BE2C (cell line): ENCODE measurements around the gene EDNRA.

Source experiments
- DNase-seq: peaks from one replicate; pipeline ENCODE4 v3.0.0-alpha.2; 2020
- H3K27me3 ChIP-seq: fragments of 250-450 bp; sonication (Bioruptor Pico); 2 replicates; pipeline ENCODE4 v1.5.1; 2020; ENCODE audit warnings: mild to moderate bottlenecking
- H3K36me3 ChIP-seq: fragments of 250-450 bp; sonication (Bioruptor Pico); 2 replicates; pipeline ENCODE4 v1.5.1; 2020; ENCODE audit warnings: mild to moderate bottlenecking
- H3K4me1 ChIP-seq: fragments of 250-450 bp; sonication (Bioruptor Pico); 2 replicates; pipeline ENCODE4 v1.5.1; 2020
- H3K4me3 ChIP-seq: 2 replicates; pipeline ENCODE4 v1.5.1; 2011; ENCODE audit warnings: low read depth, low read length
- H3K9me3 ChIP-seq: fragments of 250-450 bp; sonication (Bioruptor Pico); 2 replicates; pipeline ENCODE4 v1.5.1; 2020
- CTCF ChIP-seq: IDR thresholded peaks from 2 replicates; pipeline ENCODE4 v1.5.1; 2012; ENCODE audit warnings: mild to moderate bottlenecking, low read depth, low read length

EDNRA gene

GRCh38 chr4:147567276-147567675 lies 86.4 kb downstream of the EDNRA start:
- TF ChIP-seq CTCF, result no peak
- Histone ChIP-seq H3K36me3 (no peaks in the 10 kb centered on the region), H3K4me3 (no peak overlapping the region), H3K9me3 (0 out of 2 replicates have a peak, but pooled peaks cover 4% of the 10 kb centered on the region), H3K27me3 (no peaks in the 10 kb centered on the region), H3K4me1 (peaks cover 9% of the 10 kb centered on the region)
- DNase-seq, result no peak

- no peak overlapping the region for H3K4me3 ChIP-seq
- no peaks in the 10 kb centered on the region for H3K27me3 ChIP-seq
- TF ChIP-seq CTCF, result peak; percentile 30; the same call in 1 of the 2 replicates
- H3K9me3 ChIP-seq, result no peaks in the 10 kb centered on the region
- no peaks in the 10 kb centered on the region for H3K36me3 ChIP-seq
- DNase-seq, result no peak
- H3K4me1 ChIP-seq, result peaks cover 9% of the 10 kb centered on the region
Observed at GRCh38 chr4:147570616-147571015, 89.7 kb downstream of the EDNRA start.

- no peak for DNase-seq
- H3K9me3 ChIP-seq, result no peaks in the 10 kb centered on the region
- TF ChIP-seq CTCF, result no peak
Observed at GRCh38 chr4:147571036-147571770, 90.3 kb downstream of the EDNRA start.

GRCh38 chr4:147576084-147576483 lies 95.2 kb downstream of the EDNRA start:
- H3K27me3 ChIP-seq, result no peaks in the 10 kb centered on the region
- H3K4me3 ChIP-seq, result no peak overlapping the region
- no peak for TF ChIP-seq CTCF
- no peaks in the 10 kb centered on the region for H3K9me3 ChIP-seq
- H3K4me1 ChIP-seq, result no peaks in the 10 kb centered on the region
- no peaks in the 10 kb centered on the region for H3K36me3 ChIP-seq
- no peak for DNase-seq

More at GRCh38 chr4:147571036-147571770, 90.3 kb downstream of the EDNRA start:
- H3K4me1 ChIP-seq, result peaks cover 9% of the 10 kb centered on the region
- H3K36me3 ChIP-seq, result no peaks in the 10 kb centered on the region
- no peaks in the 10 kb centered on the region for H3K27me3 ChIP-seq
- no peak overlapping the region for H3K4me3 ChIP-seq

- no peak for TF ChIP-seq CTCF
- Histone ChIP-seq H3K27me3 (no peaks in the 10 kb centered on the region), H3K36me3 (no peaks in the 10 kb centered on the region), H3K9me3 (no peaks in the 10 kb centered on the region), H3K4me3 (no peak overlapping the region), H3K4me1 (no peaks in the 10 kb centered on the region)
- no peak for DNase-seq
Observed at GRCh38 chr4:147578051-147578476, 97.2 kb downstream of the EDNRA start.

GRCh38 chr4:147578593-147578992 lies 97.7 kb downstream of the EDNRA start:
- Histone ChIP-seq H3K36me3 (no peaks in the 10 kb centered on the region), H3K4me3 (no peak overlapping the region), H3K4me1 (no peaks in the 10 kb centered on the region), H3K9me3 (no peaks in the 10 kb centered on the region), H3K27me3 (no peaks in the 10 kb centered on the region)
- no peak for DNase-seq
- no peak for TF ChIP-seq CTCF
